Activated CD4-positive, alpha-beta T cell treated with anti-CD3 and anti-CD28 coated beads, Interleukin-2, amount 50 U/mL, for 1 hour (primary cell): Measurements from ENCODE around the gene CDK14.
"Not testable (repeated sequence)": the region's sequence is repeated elsewhere in the genome, so short reads cannot be mapped to it uniquely, and the experiment has no call there.

Experiments used
- DNase-seq: peaks from one replicate; pipeline ENCODE4 v3.0.0-alpha.2; 2020

Gene CDK14

GRCh38 chr7:90923541-90923997 is 327.4 kb downstream of the CDK14 start:
- DNase-seq = no peak

- DNase-seq = not testable (repeated sequence)
Measured at GRCh38 chr7:90928700-90929424, 332.7 kb downstream of the CDK14 start.

- DNase-seq = no peak
Measured at GRCh38 chr7:90931986-90932916, 336.1 kb downstream of the CDK14 start.

- DNase-seq = no peak
Measured at GRCh38 chr7:90933041-90933440, 336.9 kb downstream of the CDK14 start.

GRCh38 chr7:90933984-90934383 is 337.9 kb downstream of the CDK14 start:
- DNase-seq = no peak

GRCh38 chr7:90938371-90938770 is 342.2 kb downstream of the CDK14 start:
- no peak for DNase-seq

GRCh38 chr7:90939666-90940065 is 343.5 kb downstream of the CDK14 start:
- no peak for DNase-seq

- no peak for DNase-seq
Measured at GRCh38 chr7:90944021-90944420, 347.9 kb downstream of the CDK14 start.

GRCh38 chr7:90945104-90945787 is 349.1 kb downstream of the CDK14 start:
- DNase-seq = no peak

GRCh38 chr7:90946730-90947501 is 350.8 kb downstream of the CDK14 start:
- no peak for DNase-seq

GRCh38 chr7:90948085-90948484 is 352.0 kb downstream of the CDK14 start:
- no peak for DNase-seq

- no peak for DNase-seq
Measured at GRCh38 chr7:90951229-90951628, 355.1 kb downstream of the CDK14 start.

- DNase-seq = no peak
Measured at GRCh38 chr7:90951986-90952954, 356.1 kb downstream of the CDK14 start.

GRCh38 chr7:90955641-90956207 is 359.6 kb downstream of the CDK14 start:
- no peak for DNase-seq

- no peak for DNase-seq
Measured at GRCh38 chr7:90957883-90958282, 361.8 kb downstream of the CDK14 start.

GRCh38 chr7:90958647-90959046 is 362.5 kb downstream of the CDK14 start:
- no peak for DNase-seq

- DNase-seq = no peak
Measured at GRCh38 chr7:90961037-90961725, 365.1 kb downstream of the CDK14 start.

GRCh38 chr7:90965211-90965610 is 369.1 kb downstream of the CDK14 start:
- DNase-seq = no peak

GRCh38 chr7:90966346-90966745 is 370.2 kb downstream of the CDK14 start:
- no peak for DNase-seq

GRCh38 chr7:90968871-90969270 is 372.8 kb downstream of the CDK14 start:
- no peak for DNase-seq
